Stimulated activated CD4-positive, alpha-beta T cell treated with anti-CD3 and anti-CD28 coated beads, Interleukin-4, amount 100 ng/mL, for 4 hours (primary cell): ENCODE results near the gene ASIC4.

Source experiments
- DNase-seq, 2 experiments: peaks; one replicate each; pipeline ENCODE4 v3.0.0-alpha.2; 2020

ASIC4 gene

DNA sequence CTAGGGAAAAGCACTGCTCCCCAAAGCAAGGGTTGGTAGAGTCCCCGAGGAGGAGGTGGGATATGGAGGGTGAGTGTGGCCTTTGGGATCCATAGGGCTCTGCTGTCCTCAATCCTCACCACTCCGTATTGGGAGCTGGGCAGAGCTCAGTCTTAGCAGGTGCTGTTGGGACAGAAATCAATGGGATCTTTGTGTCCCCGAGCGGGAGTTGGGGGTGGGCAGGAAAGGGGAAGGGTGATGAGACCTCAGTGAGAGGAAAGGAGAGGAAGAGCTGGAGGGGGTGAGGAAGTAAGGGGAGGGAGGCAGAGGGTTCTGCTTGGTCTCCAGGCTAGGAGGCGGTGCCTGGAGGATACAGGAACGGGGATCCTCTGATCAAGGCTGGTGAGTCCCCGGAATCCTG is 2.6 kb downstream of the ASIC4 start:
- DNase-seq: no peak

DNA sequence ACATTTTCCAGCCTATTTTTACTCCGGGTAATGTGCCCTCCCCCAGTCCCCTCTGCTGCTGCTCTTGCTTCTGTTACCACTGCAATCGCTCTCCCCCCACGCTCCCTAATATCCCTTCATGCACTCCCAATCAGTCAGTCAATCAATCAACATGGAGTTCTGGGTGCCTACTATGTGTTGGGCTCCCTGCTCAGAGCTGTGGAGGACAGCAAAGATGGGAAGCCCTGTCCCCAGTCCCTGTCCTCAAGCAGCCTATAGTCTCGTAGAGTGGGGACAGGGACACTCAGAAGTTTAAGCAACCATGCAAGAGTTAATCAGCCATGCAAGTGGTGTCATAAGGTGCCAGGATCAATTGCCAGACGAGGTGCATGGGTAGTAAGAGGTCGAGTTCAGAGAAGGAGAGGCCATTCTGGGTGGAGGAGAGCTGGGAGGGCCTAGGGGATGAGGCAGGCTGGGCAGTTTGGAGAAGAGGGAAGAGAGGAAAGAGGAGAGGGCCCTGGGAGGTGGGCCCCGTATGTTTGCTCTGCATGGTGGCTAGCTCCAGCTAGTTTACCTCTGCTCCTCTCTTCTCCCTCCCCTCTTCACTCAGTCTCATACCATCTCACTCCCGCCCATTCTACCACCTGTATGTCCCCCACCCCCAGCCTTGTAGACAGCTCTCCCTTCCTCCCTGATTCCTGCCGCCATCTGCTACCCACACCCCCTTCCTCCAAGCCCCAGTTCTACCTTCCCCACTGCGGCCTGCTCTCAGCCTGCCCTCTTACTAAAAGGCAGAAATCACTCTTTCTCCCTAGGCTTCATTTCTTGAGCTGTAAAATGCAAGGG is 3.9 kb downstream of the ASIC4 start:
- DNase-seq: no peak

DNA sequence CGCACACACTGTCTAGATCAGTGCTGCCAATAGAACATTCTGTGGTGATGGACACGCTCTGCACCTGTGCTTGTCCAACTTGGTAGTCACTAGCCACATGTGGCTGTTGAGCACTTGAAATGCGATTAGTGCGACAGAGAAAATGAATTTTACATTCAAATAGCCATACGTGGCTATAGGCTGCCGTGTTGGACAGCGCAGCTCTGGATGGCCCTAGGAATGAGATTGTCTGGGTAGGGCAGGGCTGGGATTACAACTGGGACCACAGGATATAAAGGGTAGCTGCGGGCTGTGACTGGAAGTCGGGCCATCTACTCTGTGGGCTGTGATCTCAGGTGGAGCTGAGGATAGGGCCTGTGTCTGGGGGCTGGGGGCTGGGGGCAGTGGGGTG is 5.2 kb downstream of the ASIC4 start:
- no peak for DNase-seq

DNA sequence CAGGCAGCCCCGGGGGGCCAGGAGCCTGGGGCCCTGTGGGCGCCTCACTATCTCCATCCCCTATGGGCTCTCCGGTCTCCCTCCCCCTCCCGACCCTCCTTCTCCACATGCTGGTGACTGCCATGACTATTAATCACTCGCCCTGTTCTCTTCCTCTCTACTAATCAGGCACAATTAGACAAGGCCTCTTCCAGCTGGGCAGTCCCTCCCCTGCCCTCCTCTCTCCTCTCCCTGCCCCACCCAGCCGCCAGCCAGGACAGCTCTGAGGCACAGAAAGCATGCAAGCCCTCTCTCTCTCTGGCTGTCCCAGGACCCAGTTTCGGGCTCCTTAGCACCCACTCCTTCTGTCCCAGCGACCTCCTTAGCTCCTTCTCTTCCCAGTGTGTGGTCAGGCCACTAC is 5.8 kb downstream of the ASIC4 start:
- DNase-seq: no peak

DNA sequence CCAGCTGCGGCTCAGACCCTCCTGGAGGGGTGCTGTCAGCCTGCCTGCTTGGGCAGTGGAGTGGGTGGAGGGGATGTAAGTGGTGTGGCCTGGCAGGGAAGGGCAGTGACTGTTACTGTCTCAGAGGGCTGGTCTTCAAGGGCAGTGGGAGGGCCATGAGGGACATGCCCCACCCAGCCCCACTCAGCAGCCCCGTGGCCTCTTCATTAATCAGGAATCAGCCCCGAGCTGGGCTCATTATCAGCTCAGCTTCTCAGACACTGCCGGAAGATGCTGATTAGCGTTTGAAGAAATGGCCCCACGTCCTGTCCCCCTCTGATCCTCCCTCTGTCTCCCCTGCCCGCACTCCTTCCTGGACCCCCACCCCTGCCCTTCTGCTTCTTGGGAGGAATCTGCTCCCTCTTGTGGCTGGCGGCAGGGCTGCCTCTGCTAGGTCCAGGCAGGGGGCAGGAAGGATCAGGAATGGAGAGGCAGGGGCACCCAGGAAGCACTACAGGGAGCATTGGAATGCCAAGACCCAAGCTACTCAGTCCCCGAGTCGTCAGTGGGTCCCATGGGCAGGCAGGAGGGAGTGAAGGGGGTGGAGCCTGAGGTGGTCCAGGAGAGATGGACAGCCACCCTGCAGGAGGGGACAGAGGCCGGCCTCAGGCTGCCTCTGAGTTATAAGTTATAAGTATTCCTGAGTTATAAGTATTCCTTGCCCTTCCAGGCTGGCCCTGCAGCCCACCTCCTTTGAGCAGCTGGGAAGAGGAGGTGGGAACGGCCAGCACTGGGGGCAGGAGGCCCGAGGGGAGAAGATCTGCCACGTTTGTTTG is 7.0 kb downstream of the ASIC4 start:
- no peak for DNase-seq

DNA sequence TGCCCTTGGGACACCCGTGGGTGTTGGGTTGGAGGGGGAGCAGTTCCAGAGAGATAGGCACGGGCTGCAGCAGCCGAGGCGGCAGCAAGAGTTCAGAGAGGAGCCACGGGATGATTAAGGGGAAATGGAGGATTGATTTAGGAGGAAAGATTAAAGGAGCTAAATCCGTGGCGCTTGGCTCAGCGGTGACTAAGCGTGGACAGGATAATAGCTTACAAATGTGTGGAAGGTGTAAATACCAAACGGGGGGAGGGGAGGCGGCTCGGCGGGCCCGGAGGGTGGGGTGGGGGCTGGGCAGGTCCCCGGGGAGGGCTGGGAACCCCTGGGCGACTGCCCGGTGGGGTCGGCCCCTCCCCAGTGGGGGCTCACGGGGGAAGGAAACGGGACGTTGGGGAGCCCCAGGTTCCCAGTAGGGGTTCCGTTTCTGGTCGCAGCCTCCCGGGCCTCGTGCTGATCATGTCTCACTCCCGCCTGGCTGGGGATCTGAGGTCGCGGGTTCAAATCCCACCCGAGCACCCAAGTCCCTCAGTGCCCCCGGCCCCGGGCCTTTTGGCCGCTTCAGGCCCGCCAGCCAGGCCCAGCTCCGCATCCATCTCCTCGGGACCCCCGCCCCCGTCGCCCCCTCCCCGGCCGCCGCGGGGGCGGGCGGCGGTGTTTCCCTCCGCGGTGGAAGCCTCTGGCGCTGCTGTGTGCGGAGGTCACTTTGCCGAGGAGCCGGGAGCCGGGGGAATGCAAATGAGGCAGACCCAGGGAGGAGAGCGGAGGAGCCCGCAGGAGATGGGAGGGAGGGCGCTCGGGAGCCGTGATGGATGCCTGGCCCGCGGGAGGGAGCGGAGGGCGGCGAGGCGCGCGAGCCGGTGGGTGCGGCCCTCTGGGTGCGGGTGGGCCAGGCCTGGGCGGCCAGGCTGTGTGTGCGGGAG is 8.1 kb downstream of the ASIC4 start:
- no peak for DNase-seq

DNA sequence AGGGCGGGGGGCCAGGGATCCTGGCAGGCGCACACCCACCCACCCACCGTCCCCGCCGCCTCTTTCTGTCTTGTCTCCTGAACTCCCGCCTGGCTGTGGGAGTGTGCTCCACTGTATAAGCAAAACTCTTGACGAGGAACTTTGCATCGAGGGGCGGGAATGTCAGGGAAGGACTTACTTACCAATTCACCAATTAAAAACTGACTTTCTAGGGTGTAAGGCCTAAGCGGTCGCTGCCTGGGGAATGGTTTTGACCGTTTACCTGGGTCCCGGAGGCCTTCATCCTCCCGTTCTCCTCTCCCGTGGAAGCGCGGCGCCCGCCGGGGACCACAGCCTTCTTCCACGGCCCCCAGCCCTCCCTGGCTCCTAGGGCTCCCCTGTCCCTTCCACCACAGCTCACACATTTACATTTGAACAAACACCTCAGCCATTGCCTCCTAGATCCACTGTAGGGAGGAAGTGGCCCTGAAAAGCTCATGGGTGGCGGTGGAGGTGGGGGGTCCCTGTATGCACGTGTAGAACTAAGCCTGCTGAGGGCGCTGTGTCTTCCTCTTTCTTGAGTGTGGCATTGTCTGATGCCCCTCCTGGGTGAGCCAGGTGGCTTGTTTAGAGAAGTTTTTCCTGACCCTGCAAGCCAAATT is 8.9 kb downstream of the ASIC4 start:
- DNase-seq: no peak

DNA sequence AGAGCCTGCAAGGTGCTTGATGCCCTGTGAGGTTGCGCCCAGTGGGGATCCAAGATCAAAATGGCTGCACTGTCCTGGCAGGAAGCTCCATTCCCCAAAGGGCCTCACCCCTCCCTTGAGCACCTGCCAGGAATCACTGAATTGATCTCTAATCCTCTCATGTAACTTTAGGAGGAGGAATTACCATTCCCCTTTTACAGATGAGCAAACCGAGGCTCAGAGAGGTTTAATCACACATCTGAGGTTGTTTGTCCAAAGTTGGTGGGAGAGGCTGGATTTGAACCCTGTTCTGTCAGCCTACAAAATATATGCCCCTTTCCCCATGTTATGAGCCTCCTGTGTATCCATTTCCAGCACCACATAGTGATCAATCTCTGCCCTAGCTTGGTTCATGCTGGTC is 10.5 kb downstream of the ASIC4 start:
- DNase-seq: no peak

DNA sequence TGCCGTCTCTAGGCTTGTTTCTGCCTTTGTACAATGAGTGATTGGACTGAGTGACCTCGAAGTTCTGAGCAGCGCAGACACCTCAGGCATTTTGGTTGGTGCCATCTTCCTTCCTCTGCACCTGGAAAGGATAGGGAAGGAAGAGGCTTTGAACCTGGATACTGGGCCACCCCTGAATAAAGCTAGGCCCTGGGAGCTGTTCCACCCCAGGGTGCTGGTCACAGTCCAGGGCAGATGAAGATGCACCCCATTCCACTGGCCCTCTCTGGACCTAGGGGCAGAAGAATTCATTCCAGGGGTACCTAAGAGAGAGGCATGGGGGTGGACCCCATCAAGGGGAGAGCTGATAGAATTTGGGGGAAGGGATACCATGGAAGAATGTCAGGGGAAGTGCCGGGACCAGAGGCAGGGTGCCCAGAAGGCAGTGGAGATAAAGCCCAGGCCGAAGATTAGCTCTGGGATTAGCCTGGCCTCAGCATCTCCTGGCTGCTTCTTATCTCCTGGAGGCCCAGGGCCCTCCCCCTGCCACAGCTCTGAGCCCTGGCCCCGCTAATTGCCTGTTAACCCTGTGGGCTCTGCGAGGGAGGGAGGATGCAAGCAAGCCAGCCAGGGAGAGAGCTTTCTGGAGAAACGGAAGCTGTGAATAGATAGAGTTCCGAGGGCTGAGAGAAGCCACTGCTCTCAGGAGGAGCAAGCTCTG is 11.4 kb downstream of the ASIC4 start:
- no peak for DNase-seq

DNA sequence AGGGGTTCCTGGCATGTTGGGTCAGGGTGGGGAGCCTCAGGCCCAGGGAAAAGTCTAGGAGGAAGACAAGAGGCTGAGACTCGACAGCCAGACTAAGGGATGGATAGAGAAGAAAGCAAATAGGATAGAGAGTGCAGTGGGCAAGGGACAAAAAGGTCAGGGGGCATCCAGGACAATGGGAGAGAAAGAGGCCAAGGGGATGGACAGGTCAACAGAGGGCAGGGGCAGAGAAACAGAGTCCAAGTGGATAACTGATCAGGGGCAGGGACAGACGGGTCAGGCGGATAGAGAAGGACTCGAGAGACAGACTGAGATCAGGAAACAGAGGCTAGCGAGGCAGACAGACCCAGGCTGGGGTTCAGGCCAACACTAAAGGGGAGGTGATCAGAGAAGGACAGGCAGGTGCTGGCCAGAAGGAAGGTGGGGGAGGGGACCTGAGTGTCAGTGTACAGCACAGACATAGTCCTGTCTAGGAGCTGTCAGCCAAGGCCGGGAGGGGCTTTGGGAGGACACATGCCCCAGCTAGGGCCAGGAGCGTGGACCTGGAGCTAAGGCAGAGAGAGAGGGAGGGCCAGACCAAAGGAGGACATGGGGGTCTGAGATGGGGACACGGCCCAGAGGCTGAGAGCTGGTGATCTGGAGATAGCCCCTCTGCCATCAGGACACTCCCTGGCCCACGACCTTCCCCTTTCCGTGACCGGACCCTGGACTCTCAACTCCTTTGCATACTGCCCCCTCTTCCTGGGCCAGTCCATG is 12.2 kb downstream of the ASIC4 start:
- DNase-seq: no peak

DNA sequence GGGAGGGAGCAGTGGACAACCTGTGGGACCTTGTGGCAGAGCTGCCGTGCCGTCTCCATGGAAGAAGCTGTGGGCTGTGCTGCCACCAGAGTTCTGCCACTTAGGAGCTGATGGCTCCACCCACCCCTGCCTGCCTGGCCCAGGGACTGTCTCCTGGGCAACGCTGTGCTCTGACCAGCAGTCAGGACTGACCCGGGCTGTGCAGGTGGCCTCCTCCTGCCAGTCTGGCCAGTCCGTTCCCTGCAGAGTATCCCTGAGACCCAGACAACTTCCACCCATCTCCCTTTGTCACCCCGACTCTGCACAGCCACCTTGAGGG is 12.8 kb downstream of the ASIC4 start:
- no peak for DNase-seq

DNA sequence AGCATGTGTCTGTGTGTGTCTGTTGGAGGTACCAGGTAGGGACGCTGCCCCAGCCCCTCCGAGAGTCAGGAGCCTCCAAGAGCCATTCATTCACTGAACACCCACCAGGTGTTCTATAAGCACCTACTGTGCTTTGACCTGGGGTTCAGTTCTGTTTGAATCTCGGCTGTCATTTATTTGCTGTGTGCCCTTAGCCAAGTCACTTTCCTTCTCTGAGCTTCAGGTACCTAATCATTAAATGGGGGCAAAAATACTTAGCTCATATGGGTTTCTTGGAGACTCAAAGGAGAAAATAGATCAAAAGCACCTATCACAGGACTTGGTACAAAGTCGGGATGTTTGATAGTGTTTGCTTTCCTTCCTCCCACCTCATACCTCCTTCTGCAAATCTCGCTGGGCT is 13.2 kb downstream of the ASIC4 start:
- DNase-seq: no peak

DNA sequence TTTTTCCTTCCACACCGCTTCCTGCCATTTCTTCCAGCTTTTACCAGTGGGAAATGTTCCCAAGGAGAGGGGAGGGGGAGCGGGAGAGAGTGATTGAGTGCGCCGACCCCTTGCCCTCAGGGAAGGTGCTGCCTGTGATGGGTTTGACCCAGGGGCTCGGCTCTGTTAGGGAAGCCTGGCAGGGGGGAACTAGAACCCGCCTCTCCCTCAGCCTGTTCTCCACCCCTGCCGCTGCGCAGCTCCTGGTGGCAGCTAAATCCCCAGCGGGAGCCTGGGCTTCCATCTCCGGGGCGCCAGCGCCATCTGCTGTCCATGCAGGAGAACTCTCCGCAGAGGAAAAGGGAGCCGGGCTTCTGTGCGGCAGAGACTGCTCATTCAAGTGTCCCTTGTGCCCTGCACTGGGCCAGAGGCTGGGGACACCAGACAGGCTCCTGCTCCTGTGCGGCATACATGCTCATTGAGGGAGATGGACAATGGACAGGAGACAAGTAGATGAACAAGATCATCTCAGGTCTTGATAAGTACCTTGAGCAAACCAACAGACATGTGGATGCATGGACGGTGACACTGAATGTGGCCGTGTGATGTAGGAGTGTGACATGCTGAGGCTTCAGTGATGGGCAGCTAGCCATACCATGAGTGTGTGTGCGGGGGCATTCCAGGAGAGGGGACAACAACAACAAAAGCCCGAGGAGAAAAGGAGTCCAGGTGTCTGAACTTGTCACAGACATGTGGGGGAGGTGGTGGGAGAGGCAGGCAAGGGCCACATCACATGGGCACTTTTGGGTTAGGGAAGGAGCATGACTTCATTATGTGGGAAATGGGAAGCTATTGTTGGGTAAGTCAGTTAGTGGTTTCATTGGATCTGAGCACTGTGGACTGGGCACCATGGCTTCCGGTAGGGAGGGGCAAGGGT is 16.0 kb downstream of the ASIC4 start:
- peak; percentile 80 to 88 for DNase-seq

DNA sequence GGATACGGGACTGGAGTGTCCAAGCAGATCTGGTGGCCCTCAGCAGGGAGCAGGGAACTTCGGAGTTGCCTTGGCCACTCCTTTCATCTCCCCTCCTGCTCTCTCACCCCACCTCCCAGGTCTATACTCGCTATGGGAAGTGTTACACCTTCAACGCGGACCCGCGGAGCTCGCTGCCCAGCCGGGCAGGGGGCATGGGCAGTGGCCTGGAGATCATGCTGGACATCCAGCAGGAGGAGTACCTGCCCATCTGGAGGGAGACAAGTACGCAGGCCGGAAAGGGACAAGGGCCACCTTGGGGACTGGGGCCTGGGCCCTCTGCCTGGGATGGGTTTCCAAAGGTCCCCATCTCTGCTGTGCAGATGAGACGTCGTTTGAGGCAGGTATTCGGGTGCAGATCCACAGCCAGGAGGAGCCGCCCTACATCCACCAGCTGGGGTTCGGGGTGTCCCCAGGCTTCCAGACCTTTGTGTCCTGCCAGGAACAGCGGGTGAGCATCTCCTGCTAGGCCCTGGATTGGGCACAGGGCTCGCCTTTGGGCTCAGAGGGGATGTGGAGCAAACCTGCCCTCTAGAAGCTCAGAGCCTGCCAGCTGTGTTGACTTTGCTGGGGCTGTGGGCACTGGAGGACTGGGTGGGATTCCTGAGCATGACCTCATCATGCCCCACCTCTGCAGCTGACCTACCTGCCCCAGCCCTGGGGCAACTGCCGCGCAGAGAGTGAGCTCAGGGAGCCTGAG is 17.5 kb downstream of the ASIC4 start:
- DNase-seq: no peak

DNA sequence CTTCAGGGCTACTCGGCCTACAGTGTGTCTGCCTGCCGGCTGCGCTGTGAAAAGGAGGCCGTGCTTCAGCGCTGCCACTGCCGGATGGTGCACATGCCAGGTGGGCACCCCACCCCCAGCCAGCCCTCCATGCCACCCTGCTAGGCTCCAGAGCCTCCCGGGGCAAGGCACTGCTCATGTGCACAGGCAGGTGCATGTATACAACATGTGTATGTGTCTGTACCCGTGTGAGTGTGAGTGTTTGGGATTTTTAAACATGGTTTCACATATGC is 18.0 kb downstream of the ASIC4 start:
- no peak for DNase-seq

DNA sequence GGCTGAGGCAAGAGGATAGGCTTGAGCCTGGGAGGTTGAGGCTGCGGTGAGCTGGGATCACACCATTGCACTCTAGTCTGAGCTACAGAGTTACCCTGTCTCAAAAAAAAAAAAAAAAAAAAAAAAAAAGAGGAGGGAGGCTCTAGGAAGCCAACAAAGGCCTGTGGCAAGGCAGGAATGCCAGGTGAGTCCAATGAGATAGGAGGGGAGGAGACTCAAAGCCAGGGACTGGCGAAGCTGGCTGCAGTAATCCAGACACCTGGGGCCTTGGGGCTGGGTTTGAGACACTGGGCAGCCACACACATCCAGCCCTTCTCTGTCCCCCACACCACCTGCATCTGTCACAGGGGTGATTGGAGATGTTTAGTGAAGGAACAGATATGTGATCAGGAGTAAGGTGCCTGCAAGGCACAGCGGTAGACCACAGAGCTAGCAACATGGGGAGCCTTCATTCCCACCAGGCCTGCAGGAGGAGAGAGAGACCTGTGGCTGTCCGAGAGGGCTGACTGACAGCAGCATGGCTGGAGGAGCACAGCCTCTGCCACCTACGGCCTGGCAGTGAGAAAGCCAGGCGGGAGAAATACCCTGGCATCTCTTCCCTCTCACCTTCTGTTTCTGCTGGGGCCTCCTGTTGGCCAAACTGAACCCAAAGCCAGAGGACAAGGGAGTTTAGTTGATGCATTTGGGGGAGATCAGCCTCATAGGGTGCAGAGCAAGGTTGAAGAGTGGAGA is 19.8 kb downstream of the ASIC4 start:
- DNase-seq: no peak

DNA sequence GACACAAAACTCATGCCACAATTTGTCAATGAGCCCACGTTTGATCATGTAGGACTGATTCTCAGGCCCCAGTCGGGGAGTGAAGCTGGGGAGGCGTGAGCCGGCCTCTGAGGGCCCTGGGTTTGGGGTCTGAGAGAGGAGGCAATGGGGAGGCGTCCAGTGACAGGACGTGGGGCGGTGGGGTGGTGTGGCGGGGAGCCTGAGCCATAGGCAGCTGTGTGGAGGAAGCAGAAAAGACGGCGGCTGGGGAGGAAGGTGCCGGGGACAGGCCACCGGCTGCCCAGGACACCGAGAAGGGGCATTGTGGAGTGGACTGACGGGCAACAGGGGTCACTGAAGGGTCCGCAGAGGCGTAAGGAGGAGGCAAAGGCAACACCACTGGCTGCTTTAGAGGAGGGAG is 22.1 kb downstream of the ASIC4 start:
- no peak for DNase-seq

DNA sequence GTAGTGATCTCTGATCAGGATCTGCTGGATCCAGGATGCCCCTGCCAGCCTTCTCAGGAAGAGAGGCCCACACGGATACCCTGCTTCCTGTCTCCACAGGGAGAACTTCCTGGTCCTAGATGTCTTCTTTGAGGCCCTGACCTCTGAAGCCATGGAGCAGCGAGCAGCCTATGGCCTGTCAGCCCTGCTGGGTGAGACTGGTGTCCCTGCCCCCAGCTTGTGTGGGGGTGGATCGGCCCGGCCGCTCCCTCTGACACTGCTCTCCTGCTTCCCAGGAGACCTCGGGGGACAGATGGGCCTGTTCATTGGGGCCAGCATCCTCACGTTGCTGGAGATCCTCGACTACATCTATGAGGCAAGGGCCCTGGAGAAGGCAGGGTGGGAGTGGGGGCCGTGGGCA is 22.7 kb downstream of the ASIC4 start:
- no peak for DNase-seq
